ENCODE data around the gene OPHN1.

DNA sequence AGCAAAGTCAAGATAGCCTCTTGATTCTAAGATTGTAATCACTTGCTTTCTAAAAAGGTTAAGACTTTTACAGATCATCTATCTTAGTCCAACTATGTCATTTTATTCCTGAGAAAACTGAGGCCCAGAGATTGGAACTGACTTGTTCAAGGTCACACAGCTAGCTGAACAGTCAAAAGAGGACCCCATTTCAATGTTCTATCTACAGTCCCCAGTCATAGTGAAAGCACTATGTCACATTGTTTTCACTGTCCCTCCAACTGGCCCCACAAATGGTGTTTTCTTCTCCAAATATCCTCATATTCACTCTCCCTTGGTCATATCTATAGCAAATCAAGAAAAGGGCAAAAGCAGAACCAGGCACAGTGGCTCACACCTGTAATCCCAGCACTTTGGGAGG is 145.2 kb downstream of the OPHN1 start:
- TF ChIP-seq, protein P1, sequence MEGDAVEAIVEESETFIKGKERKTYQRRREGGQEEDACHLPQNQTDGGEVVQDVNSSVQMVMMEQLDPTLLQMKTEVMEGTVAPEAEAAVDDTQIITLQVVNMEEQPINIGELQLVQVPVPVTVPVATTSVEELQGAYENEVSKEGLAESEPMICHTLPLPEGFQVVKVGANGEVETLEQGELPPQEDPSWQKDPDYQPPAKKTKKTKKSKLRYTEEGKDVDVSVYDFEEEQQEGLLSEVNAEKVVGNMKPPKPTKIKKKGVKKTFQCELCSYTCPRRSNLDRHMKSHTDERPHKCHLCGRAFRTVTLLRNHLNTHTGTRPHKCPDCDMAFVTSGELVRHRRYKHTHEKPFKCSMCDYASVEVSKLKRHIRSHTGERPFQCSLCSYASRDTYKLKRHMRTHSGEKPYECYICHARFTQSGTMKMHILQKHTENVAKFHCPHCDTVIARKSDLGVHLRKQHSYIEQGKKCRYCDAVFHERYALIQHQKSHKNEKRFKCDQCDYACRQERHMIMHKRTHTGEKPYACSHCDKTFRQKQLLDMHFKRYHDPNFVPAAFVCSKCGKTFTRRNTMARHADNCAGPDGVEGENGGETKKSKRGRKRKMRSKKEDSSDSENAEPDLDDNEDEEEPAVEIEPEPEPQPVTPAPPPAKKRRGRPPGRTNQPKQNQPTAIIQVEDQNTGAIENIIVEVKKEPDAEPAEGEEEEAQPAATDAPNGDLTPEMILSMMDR (IDR thresholded peaks at IDR 0.05 in 4 of 5, conservative IDR thresholded peaks at IDR 0.05 in 1 of 5): no peak
- no peak for TF ChIP-seq POLR2A (IDR thresholded peaks at IDR 0.05)
